ENCODE measurements around the gene RAB30. TPM values are rescaled to one million over a fixed set of nuclear protein-coding genes. Genes with fewer than 3 reads are reported as not detected.

RAB30 gene
- total RNA-seq, 2 donors from 2014 or later: 12.1 to 19.0 TPM

GRCh38 chr11:82979824-82980223, 91.9 kb downstream of the RAB30 start:
- Histone ChIP-seq H3K4me3 (no peak overlapping the region), H3K27ac (no peak overlapping the region), H3K27me3 (no peaks in the 10 kb centered on the region)

GRCh38 chr11:82978422-82979099, 93.1 kb downstream of the RAB30 start:
- no peak for DNase-seq (ENCODE audit: low spot score)
- no peaks in the 10 kb centered on the region for H3K4me1 ChIP-seq
- H3K27ac ChIP-seq: no peak overlapping the region
- peaks cover 10% of the 10 kb centered on the region for H3K36me3 ChIP-seq
- H3K4me3 ChIP-seq: no peak overlapping the region
- TF ChIP-seq CTCF (IDR thresholded peaks at IDR 0.05): no peak
- no peaks in the 10 kb centered on the region for H3K9me3 ChIP-seq
- no peaks in the 10 kb centered on the region for H3K27me3 ChIP-seq

More at GRCh38 chr11:82979824-82980223, 91.9 kb downstream of the RAB30 start:
- Histone ChIP-seq H3K9me3 (no peaks in the 10 kb centered on the region), H3K4me1 (no peaks in the 10 kb centered on the region), H3K36me3 (peaks cover 10% of the 10 kb centered on the region)
- no peak for DNase-seq (ENCODE audit: low spot score)
- TF ChIP-seq CTCF (IDR thresholded peaks at IDR 0.05): no peak

- Histone ChIP-seq H3K4me1 (no peaks in the 10 kb centered on the region), H3K36me3 (peaks cover 7% of the 10 kb centered on the region), H3K9me3 (no peaks in the 10 kb centered on the region), H3K27me3 (no peaks in the 10 kb centered on the region), H3K4me3 (no peak overlapping the region), H3K27ac (no peak overlapping the region)
- DNase-seq (ENCODE audit: low spot score): no peak
- no peak for TF ChIP-seq CTCF (IDR thresholded peaks at IDR 0.05)
These were observed 94.9 kb downstream of the RAB30 start for GRCh38 chr11:82976786-82977185.

GRCh38 chr11:82975882-82976281, 95.8 kb downstream of the RAB30 start:
- no peaks in the 10 kb centered on the region for H3K9me3 ChIP-seq
- H3K36me3 ChIP-seq: no peaks in the 10 kb centered on the region
- H3K27ac ChIP-seq: no peak overlapping the region
- no peak for DNase-seq (ENCODE audit: low spot score)
- no peaks in the 10 kb centered on the region for H3K27me3 ChIP-seq
- H3K4me3 ChIP-seq: no peak overlapping the region
- TF ChIP-seq CTCF (IDR thresholded peaks at IDR 0.05): no peak
- no peaks in the 10 kb centered on the region for H3K4me1 ChIP-seq

- no peak for DNase-seq (ENCODE audit: low spot score)
- H3K27ac ChIP-seq: no peak overlapping the region
- no peak overlapping the region for H3K4me3 ChIP-seq
- no peaks in the 10 kb centered on the region for H3K36me3 ChIP-seq
- H3K27me3 ChIP-seq: no peaks in the 10 kb centered on the region
- no peak for TF ChIP-seq CTCF (IDR thresholded peaks at IDR 0.05)
- no peaks in the 10 kb centered on the region for H3K4me1 ChIP-seq
- H3K9me3 ChIP-seq: no peaks in the 10 kb centered on the region
These were observed 96.8 kb downstream of the RAB30 start for GRCh38 chr11:82974851-82975250.

- H3K4me1 ChIP-seq: no peaks in the 10 kb centered on the region
- no peak for TF ChIP-seq CTCF (IDR thresholded peaks at IDR 0.05)
- no peak for DNase-seq (ENCODE audit: low spot score)
- H3K36me3 ChIP-seq: no peaks in the 10 kb centered on the region
- H3K4me3 ChIP-seq: no peak overlapping the region
- H3K27ac ChIP-seq: no peak overlapping the region
- no peaks in the 10 kb centered on the region for H3K9me3 ChIP-seq
- H3K27me3 ChIP-seq: no peaks in the 10 kb centered on the region
These were observed 97.6 kb downstream of the RAB30 start for GRCh38 chr11:82974135-82974534.
